HepG2 (cell line): Measurements from ENCODE around the gene C1GALT1. TPM values are rescaled to one million over a fixed set of nuclear protein-coding genes. Genes with fewer than 3 reads are reported as not detected.
A peak's percentile ranks its signal among the peaks of the same experiment; 100 is the strongest.

ENCODE experiments used
- FOXK1 ChIP-seq: sonication (generic); formaldehyde crosslinking; IDR thresholded peaks from 2 replicates; pipeline ENCODE4 v1.4.0; 2020; ENCODE audit warnings: low read depth, missing genetic modification reagents, borderline replicate concordance
- GMEB2 ChIP-seq: IDR thresholded peaks from 2 replicates; pipeline ENCODE4 v1.6.1; 2016; ENCODE audit warnings: missing biosample characterization, missing genetic modification reagents, low read depth
- SOX5 ChIP-seq: IDR thresholded peaks from 2 replicates; pipeline ENCODE4 v1.6.1; 2016; ENCODE audit warnings: borderline replicate concordance
- SPEN ChIP-seq: sonication (generic); formaldehyde crosslinking; IDR thresholded peaks from 2 replicates; pipeline ENCODE4 v1.5.1; 2020; ENCODE audit warnings: low read depth, mild to moderate bottlenecking, missing genetic modification reagents
- TBX2 ChIP-seq: sonication (generic); formaldehyde crosslinking; IDR thresholded peaks from 2 replicates; pipeline ENCODE4 v1.5.0; 2020; ENCODE audit warnings: missing genetic modification reagents, mild to moderate bottlenecking, borderline replicate concordance
- TFE3 ChIP-seq: IDR thresholded peaks from 2 replicates; pipeline ENCODE4 v1.6.1; 2016
- YEATS2 ChIP-seq: sonication (generic); formaldehyde crosslinking; IDR thresholded peaks from 2 replicates; pipeline ENCODE4 v1.4.0; 2020; ENCODE audit warnings: missing genetic modification reagents, borderline replicate concordance
- ZNF225 ChIP-seq: sonication (generic); formaldehyde crosslinking; IDR thresholded peaks from 2 replicates; pipeline ENCODE4 v1.4.0; 2020; ENCODE audit warnings: mild to moderate bottlenecking, missing genetic modification reagents
- ZNF34 ChIP-seq: sonication (generic); formaldehyde crosslinking; IDR thresholded peaks from 2 replicates; pipeline ENCODE4 v1.4.0; 2020; ENCODE audit warnings: mild to moderate bottlenecking, missing genetic modification reagents, borderline replicate concordance
- ZUFSP ChIP-seq: sonication (generic); formaldehyde crosslinking; IDR thresholded peaks from 2 replicates; pipeline ENCODE4 v1.9.0; 2021; ENCODE audit warnings: missing genetic modification reagents, mild to moderate bottlenecking, borderline replicate concordance
- polyA plus RNA-seq, 8 experiments: library from polyadenylated mRNA; depleted of rRNA in 3 of 8; stranded (reverse) in 7 of 8; unstranded in 1 of 8; fragments of >200 nt; fragmentation: Illumina TruSeq in 4 of 8; extraction: Trizol in 4 of 8; gene quantifications; 2 replicates each; pipeline versions ENCODE4 v1.2.1 to v1.2.3, GENCODE V29; 2011 to 2016; ENCODE audit warnings: low read depth in 4 of 8, missing spikeins in 1 of 8, mixed read lengths in 1 of 8; ENCODE audit not compliant: insufficient read depth in 1 of 8
- total RNA-seq, 5 experiments: library from RNA; depleted of rRNA; stranded (reverse); fragments of >200 nt; fragmentation: Illumina TruSeq; extraction: Trizol; gene quantifications; 2 replicates each; pipeline ENCODE4 v1.2.3, GENCODE V29; 2016; ENCODE audit warnings: low read depth in 1 of 5
- TF ChIP-seq, protein P1 (sequence below): IDR thresholded peaks from 2 replicates; pipeline ENCODE4 v1.6.1; 2016; ENCODE audit warnings: missing compliant biosample characterization, missing genetic modification reagents, borderline replicate concordance
- TF ChIP-seq, protein P2 (sequence below): sonication (generic); formaldehyde crosslinking; IDR thresholded peaks from 2 replicates; pipeline ENCODE4 v1.4.0; 2020; ENCODE audit warnings: missing genetic modification reagents
- TF ChIP-seq, protein P3 (sequence below): sonication (generic); formaldehyde crosslinking; IDR thresholded peaks from 2 replicates; pipeline ENCODE4 v1.4.0; 2020; ENCODE audit warnings: missing genetic modification reagents, borderline replicate concordance

C1GALT1 gene
- total and polyA plus RNA-seq, 2 of the 13 experiments (the other 11 are each of a cell fraction or from before 2014, with no cell fraction given) = 57.1 to 65.9 TPM

GRCh38 chr7:7173956-7174632 is 8.2 kb upstream of the C1GALT1 start (continued):
- TF ChIP-seq ZNF34 = 0 out of 2 replicates have a peak, but pooled peaks have one; percentile 55
- TF ChIP-seq, protein P1, sequence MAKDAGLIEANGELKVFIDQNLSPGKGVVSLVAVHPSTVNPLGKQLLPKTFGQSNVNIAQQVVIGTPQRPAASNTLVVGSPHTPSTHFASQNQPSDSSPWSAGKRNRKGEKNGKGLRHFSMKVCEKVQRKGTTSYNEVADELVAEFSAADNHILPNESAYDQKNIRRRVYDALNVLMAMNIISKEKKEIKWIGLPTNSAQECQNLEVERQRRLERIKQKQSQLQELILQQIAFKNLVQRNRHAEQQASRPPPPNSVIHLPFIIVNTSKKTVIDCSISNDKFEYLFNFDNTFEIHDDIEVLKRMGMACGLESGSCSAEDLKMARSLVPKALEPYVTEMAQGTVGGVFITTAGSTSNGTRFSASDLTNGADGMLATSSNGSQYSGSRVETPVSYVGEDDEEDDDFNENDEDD = no peak
- no peak for TF ChIP-seq GMEB2 (CRISPR knock-in tag)
- TF ChIP-seq ZUFSP (CRISPR knock-in tag) = no peak
- TF ChIP-seq, protein P2, sequence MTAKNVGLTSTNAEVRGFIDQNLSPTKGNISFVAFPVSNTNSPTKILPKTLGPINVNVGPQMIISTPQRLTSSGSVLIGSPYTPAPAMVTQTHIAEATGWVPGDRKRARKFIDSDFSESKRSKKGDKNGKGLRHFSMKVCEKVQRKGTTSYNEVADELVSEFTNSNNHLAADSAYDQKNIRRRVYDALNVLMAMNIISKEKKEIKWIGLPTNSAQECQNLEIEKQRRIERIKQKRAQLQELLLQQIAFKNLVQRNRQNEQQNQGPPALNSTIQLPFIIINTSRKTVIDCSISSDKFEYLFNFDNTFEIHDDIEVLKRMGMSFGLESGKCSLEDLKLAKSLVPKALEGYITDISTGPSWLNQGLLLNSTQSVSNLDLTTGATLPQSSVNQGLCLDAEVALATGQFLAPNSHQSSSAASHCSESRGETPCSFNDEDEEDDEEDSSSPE (CRISPR knock-in tag) = no peak
- TF ChIP-seq YEATS2 (CRISPR knock-in tag) = no peak
- peak; percentile 74; the same call in 1 of the 2 replicates for TF ChIP-seq TBX2 (CRISPR knock-in tag)
- TF ChIP-seq SPEN (CRISPR knock-in tag) = no peak
- peak; percentile 59; the same call in 1 of the 2 replicates for TF ChIP-seq SOX5
- TF ChIP-seq, protein P3, sequence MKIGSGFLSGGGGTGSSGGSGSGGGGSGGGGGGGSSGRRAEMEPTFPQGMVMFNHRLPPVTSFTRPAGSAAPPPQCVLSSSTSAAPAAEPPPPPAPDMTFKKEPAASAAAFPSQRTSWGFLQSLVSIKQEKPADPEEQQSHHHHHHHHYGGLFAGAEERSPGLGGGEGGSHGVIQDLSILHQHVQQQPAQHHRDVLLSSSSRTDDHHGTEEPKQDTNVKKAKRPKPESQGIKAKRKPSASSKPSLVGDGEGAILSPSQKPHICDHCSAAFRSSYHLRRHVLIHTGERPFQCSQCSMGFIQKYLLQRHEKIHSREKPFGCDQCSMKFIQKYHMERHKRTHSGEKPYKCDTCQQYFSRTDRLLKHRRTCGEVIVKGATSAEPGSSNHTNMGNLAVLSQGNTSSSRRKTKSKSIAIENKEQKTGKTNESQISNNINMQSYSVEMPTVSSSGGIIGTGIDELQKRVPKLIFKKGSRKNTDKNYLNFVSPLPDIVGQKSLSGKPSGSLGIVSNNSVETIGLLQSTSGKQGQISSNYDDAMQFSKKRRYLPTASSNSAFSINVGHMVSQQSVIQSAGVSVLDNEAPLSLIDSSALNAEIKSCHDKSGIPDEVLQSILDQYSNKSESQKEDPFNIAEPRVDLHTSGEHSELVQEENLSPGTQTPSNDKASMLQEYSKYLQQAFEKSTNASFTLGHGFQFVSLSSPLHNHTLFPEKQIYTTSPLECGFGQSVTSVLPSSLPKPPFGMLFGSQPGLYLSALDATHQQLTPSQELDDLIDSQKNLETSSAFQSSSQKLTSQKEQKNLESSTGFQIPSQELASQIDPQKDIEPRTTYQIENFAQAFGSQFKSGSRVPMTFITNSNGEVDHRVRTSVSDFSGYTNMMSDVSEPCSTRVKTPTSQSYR (CRISPR knock-in tag) = no peak
- no peak for TF ChIP-seq ZNF225 (CRISPR knock-in tag)
- TF ChIP-seq TFE3 (CRISPR knock-in tag) = peak; percentile 63; the same call in 1 of the 2 replicates
- peak; percentile 47; the same call in 1 of the 2 replicates for TF ChIP-seq FOXK1 (CRISPR knock-in tag)
